Measurements from ENCODE around the gene LRCH2.
"Not testable (repeated sequence)": the region's sequence is repeated elsewhere in the genome, so short reads cannot be mapped to it uniquely, and the experiment has no call there.

LRCH2 gene

GRCh38 chrX:115209547-115209946 is 24.3 kb downstream of the LRCH2 start:
- DNase-seq (ENCODE audit: low spot score) = not testable (repeated sequence)

GRCh38 chrX:115204040-115204439 is 29.9 kb downstream of the LRCH2 start:
- no peak for DNase-seq (ENCODE audit: low spot score)

- DNase-seq (ENCODE audit: low spot score) = no peak
Observed at GRCh38 chrX:115192244-115192700, 41.6 kb downstream of the LRCH2 start.

GRCh38 chrX:115191490-115192243 is 42.2 kb downstream of the LRCH2 start:
- no peak for DNase-seq (ENCODE audit: low spot score)

GRCh38 chrX:115190636-115191489 is 43.0 kb downstream of the LRCH2 start:
- DNase-seq (ENCODE audit: low spot score) = no peak

GRCh38 chrX:115189646-115190635 is 44.0 kb downstream of the LRCH2 start:
- DNase-seq (ENCODE audit: low spot score) = no peak

GRCh38 chrX:115189110-115189509 is 44.8 kb downstream of the LRCH2 start, which contains the start of gene RBMXL3:
Gene RBMXL3 (plus strand): TSS chrX:115189410. CDS start chrX:115189442, 32 bp downstream.
- no peak for DNase-seq (ENCODE audit: low spot score)

GRCh38 chrX:115183980-115184379 is 49.9 kb downstream of the LRCH2 start:
- no peak for DNase-seq (ENCODE audit: low spot score)

GRCh38 chrX:115178473-115178872 is 55.4 kb downstream of the LRCH2 start:
- no peak for DNase-seq (ENCODE audit: low spot score)

- DNase-seq (ENCODE audit: low spot score) = no peak
Observed at GRCh38 chrX:115177932-115178331, 56.0 kb downstream of the LRCH2 start.

GRCh38 chrX:115174548-115174947 is 59.3 kb downstream of the LRCH2 start:
- no peak for DNase-seq (ENCODE audit: low spot score)

GRCh38 chrX:115173181-115173580 is 60.7 kb downstream of the LRCH2 start:
- DNase-seq (ENCODE audit: low spot score) = no peak

GRCh38 chrX:115147220-115147619 is 86.7 kb downstream of the LRCH2 start:
- DNase-seq (ENCODE audit: low spot score) = no peak

- no peak for DNase-seq (ENCODE audit: low spot score)
Observed at GRCh38 chrX:115142057-115142456, 91.8 kb downstream of the LRCH2 start.

GRCh38 chrX:115138040-115138439 is 95.9 kb downstream of the LRCH2 start:
- no peak for DNase-seq (ENCODE audit: low spot score)

- no peak for DNase-seq (ENCODE audit: low spot score)
Observed at GRCh38 chrX:115134382-115134781, 99.5 kb downstream of the LRCH2 start.

GRCh38 chrX:115112411-115112810 is 121.5 kb downstream of the LRCH2 start:
- DNase-seq (ENCODE audit: low spot score) = no peak

- DNase-seq (ENCODE audit: low spot score) = no peak
Observed at GRCh38 chrX:115098897-115099296, 135.0 kb downstream of the LRCH2 start.

GRCh38 chrX:115093191-115093590 is 140.7 kb downstream of the LRCH2 start:
- DNase-seq (ENCODE audit: low spot score) = no peak

GRCh38 chrX:115089419-115089818 is 144.5 kb downstream of the LRCH2 start:
- DNase-seq (ENCODE audit: low spot score) = no peak

- no peak for DNase-seq (ENCODE audit: low spot score)
Observed at GRCh38 chrX:115068896-115069295, 165.0 kb downstream of the LRCH2 start.

GRCh38 chrX:115067812-115068211 is 166.1 kb downstream of the LRCH2 start:
- DNase-seq (ENCODE audit: low spot score) = no peak

Data from hematopoietic multipotent progenitor cell treated with erythropoietin and hydrocortisone succinate and interleukin-3 and kit ligand, for 17 days (in vitro differentiated cells).